HL-60 (cell line): ENCODE data around the gene RGMB.

Source experiments
- GABPA ChIP-seq: IDR thresholded peaks from 2 replicates; pipeline ENCODE4 v1.6.1; 2012; ENCODE audit warnings: low read depth
- POLR2AphosphoS5 ChIP-seq: IDR thresholded peaks from 2 replicates; pipeline ENCODE4 v1.6.1; 2012; ENCODE audit warnings: low read depth
- SPI1 ChIP-seq: IDR thresholded peaks from 2 replicates; pipeline ENCODE4 v1.6.1; 2012; ENCODE audit warnings: low read depth, mild to moderate bottlenecking, borderline replicate concordance
- TF ChIP-seq, protein P1 (sequence below): IDR thresholded peaks from one replicate; pipeline ENCODE4 v1.5.1; 2011; ENCODE audit warnings: low read length, control low read depth, inconsistent platforms; ENCODE audit not compliant: insufficient read depth
- TF ChIP-seq, protein P2 (sequence below): IDR thresholded peaks from 2 replicates; pipeline ENCODE4 v1.6.1; 2012; ENCODE audit warnings: low read depth; ENCODE audit not compliant: insufficient replicate concordance

DNA sequence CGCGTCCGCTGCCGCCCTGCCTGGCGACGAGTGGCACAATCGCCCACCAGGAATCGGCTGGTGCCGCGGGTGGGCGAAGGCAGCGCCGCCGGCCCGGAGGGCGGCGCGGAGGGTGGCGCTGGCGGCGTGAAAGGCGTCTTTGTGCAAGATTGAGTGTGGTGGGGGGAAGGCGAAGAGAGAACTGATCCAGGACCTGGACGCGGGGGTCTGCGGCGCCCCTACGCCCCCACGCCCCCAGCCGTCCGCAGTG lies 4.6 kb upstream of the RGMB start:
- TF ChIP-seq POLR2AphosphoS5 (no peak), GABPA (no peak), SPI1 (no peak)
- TF ChIP-seq, protein P1, sequence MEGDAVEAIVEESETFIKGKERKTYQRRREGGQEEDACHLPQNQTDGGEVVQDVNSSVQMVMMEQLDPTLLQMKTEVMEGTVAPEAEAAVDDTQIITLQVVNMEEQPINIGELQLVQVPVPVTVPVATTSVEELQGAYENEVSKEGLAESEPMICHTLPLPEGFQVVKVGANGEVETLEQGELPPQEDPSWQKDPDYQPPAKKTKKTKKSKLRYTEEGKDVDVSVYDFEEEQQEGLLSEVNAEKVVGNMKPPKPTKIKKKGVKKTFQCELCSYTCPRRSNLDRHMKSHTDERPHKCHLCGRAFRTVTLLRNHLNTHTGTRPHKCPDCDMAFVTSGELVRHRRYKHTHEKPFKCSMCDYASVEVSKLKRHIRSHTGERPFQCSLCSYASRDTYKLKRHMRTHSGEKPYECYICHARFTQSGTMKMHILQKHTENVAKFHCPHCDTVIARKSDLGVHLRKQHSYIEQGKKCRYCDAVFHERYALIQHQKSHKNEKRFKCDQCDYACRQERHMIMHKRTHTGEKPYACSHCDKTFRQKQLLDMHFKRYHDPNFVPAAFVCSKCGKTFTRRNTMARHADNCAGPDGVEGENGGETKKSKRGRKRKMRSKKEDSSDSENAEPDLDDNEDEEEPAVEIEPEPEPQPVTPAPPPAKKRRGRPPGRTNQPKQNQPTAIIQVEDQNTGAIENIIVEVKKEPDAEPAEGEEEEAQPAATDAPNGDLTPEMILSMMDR, result no peak
- TF ChIP-seq, protein P2, sequence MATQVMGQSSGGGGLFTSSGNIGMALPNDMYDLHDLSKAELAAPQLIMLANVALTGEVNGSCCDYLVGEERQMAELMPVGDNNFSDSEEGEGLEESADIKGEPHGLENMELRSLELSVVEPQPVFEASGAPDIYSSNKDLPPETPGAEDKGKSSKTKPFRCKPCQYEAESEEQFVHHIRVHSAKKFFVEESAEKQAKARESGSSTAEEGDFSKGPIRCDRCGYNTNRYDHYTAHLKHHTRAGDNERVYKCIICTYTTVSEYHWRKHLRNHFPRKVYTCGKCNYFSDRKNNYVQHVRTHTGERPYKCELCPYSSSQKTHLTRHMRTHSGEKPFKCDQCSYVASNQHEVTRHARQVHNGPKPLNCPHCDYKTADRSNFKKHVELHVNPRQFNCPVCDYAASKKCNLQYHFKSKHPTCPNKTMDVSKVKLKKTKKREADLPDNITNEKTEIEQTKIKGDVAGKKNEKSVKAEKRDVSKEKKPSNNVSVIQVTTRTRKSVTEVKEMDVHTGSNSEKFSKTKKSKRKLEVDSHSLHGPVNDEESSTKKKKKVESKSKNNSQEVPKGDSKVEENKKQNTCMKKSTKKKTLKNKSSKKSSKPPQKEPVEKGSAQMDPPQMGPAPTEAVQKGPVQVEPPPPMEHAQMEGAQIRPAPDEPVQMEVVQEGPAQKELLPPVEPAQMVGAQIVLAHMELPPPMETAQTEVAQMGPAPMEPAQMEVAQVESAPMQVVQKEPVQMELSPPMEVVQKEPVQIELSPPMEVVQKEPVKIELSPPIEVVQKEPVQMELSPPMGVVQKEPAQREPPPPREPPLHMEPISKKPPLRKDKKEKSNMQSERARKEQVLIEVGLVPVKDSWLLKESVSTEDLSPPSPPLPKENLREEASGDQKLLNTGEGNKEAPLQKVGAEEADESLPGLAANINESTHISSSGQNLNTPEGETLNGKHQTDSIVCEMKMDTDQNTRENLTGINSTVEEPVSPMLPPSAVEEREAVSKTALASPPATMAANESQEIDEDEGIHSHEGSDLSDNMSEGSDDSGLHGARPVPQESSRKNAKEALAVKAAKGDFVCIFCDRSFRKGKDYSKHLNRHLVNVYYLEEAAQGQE, result no peak
